Measurements from ENCODE around the gene SLC27A3.

The SLC27A3 gene

GRCh38 chr1:153774780-153775457, at the start of gene SLC27A3:
TSS of gene SLC27A3 (plus strand) at chr1:153775407. CDS start at chr1:153775498, 91 bp downstream.
- DNase-seq: peak in 1 of 2 experiments; percentile 26

- peak; percentile 99 for DNase-seq
Measured at GRCh38 chr1:153727463-153728304, 47.5 kb upstream of the SLC27A3 start, which contains the start of gene INTS3. TSS of gene INTS3 (plus strand) at chr1:153728050. CDS start at chr1:153728635, 585 bp downstream.

- no peak for DNase-seq
Measured at GRCh38 chr1:153728305-153729066, 46.7 kb upstream of the SLC27A3 start.

GRCh38 chr1:153730468-153730988, 44.7 kb upstream of the SLC27A3 start:
- DNase-seq: no peak

- no peak for DNase-seq
Measured at GRCh38 chr1:153733970-153734369, 41.2 kb upstream of the SLC27A3 start.

- no peak for DNase-seq
Measured at GRCh38 chr1:153734396-153735089, 40.7 kb upstream of the SLC27A3 start.

- no peak for DNase-seq
Measured at GRCh38 chr1:153735090-153735420, 40.2 kb upstream of the SLC27A3 start.

- DNase-seq: no peak
Measured at GRCh38 chr1:153741986-153742385, 33.2 kb upstream of the SLC27A3 start.

- no peak for DNase-seq
Measured at GRCh38 chr1:153742411-153743142, 32.6 kb upstream of the SLC27A3 start.

GRCh38 chr1:153745417-153745816, 29.8 kb upstream of the SLC27A3 start:
- DNase-seq: no peak

- no peak for DNase-seq
Measured at GRCh38 chr1:153746174-153746573, 29.0 kb upstream of the SLC27A3 start.

GRCh38 chr1:153748903-153749302, 26.3 kb upstream of the SLC27A3 start:
- no peak for DNase-seq

GRCh38 chr1:153749408-153750005, 25.7 kb upstream of the SLC27A3 start:
- DNase-seq: peak; percentile 46 to 70

GRCh38 chr1:153750026-153750995, 24.9 kb upstream of the SLC27A3 start:
- DNase-seq: no peak

GRCh38 chr1:153752072-153752471, 23.1 kb upstream of the SLC27A3 start:
- no peak for DNase-seq

- no peak for DNase-seq
Measured at GRCh38 chr1:153752571-153753195, 22.5 kb upstream of the SLC27A3 start.

GRCh38 chr1:153754266-153754665, 20.9 kb upstream of the SLC27A3 start:
- DNase-seq: no peak

GRCh38 chr1:153760440-153760839, 14.8 kb upstream of the SLC27A3 start:
- no peak for DNase-seq

GRCh38 chr1:153763365-153764225, 11.6 kb upstream of the SLC27A3 start:
- no peak for DNase-seq

All from NCI-H1930 (cell line).